Measurements from ENCODE around the gene PTPRU.

DNA sequence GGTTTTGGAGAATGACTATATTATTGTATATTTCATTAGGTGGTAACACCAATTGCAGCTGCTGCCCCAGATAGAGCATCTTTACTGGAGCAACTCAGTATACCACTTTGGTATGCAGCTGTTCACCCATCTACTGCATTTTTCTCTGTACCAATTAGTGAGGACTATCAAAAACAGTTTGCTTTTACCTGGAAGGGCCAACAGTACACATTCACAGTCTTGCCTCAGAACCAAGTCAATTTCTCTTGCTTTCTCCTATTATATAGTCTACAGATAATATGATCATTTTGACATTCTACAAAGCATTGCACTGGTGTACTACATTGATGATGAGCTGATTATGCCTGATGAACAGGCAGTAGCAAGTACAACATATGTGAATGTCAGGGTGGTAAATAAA, 99.3 kb downstream of the PTPRU start:
- TF ChIP-seq, protein P1, sequence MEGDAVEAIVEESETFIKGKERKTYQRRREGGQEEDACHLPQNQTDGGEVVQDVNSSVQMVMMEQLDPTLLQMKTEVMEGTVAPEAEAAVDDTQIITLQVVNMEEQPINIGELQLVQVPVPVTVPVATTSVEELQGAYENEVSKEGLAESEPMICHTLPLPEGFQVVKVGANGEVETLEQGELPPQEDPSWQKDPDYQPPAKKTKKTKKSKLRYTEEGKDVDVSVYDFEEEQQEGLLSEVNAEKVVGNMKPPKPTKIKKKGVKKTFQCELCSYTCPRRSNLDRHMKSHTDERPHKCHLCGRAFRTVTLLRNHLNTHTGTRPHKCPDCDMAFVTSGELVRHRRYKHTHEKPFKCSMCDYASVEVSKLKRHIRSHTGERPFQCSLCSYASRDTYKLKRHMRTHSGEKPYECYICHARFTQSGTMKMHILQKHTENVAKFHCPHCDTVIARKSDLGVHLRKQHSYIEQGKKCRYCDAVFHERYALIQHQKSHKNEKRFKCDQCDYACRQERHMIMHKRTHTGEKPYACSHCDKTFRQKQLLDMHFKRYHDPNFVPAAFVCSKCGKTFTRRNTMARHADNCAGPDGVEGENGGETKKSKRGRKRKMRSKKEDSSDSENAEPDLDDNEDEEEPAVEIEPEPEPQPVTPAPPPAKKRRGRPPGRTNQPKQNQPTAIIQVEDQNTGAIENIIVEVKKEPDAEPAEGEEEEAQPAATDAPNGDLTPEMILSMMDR (IDR thresholded peaks at IDR 0.05 in 4 of 5, conservative IDR thresholded peaks at IDR 0.05 in 1 of 5): no peak
- no peak for TF ChIP-seq POLR2A (IDR thresholded peaks at IDR 0.05)

Data from gastrocnemius medialis (tissue), 4 donors.